ENCODE measurements around the gene KLHL2.
"Not testable (repeated sequence)": the region's sequence is repeated elsewhere in the genome, so short reads cannot be mapped to it uniquely, and the experiment has no call there.

KLHL2 gene

GRCh38 chr4:165236852-165237251, 29.5 kb downstream of the KLHL2 start:
- not testable (repeated sequence) for FAIRE-seq

GRCh38 chr4:165238041-165238640, 30.8 kb downstream of the KLHL2 start:
- not testable (repeated sequence) for FAIRE-seq

- FAIRE-seq = not testable (repeated sequence)
These were observed 33.4 kb downstream of the KLHL2 start for GRCh38 chr4:165240761-165241160.

- not testable (repeated sequence) for FAIRE-seq
These were observed 36.8 kb downstream of the KLHL2 start for GRCh38 chr4:165244148-165244547.

- FAIRE-seq = not testable (repeated sequence)
These were observed 37.3 kb downstream of the KLHL2 start for GRCh38 chr4:165244587-165245186.

GRCh38 chr4:165248102-165248501, 40.7 kb downstream of the KLHL2 start:
- FAIRE-seq = no peak

GRCh38 chr4:165248904-165249303, 41.5 kb downstream of the KLHL2 start:
- FAIRE-seq = not testable (repeated sequence)

- FAIRE-seq = not testable (repeated sequence)
These were observed 47.4 kb downstream of the KLHL2 start for GRCh38 chr4:165254771-165255170.

- FAIRE-seq = not testable (repeated sequence)
These were observed 48.1 kb downstream of the KLHL2 start for GRCh38 chr4:165255439-165255838.

- FAIRE-seq = not testable (repeated sequence)
These were observed 48.8 kb downstream of the KLHL2 start for GRCh38 chr4:165256074-165256659.

GRCh38 chr4:165259776-165260175, 52.4 kb downstream of the KLHL2 start:
- FAIRE-seq = not testable (repeated sequence)

GRCh38 chr4:165262306-165262705, 54.9 kb downstream of the KLHL2 start:
- FAIRE-seq = not testable (repeated sequence)

- FAIRE-seq = not testable (repeated sequence)
These were observed 56.1 kb downstream of the KLHL2 start for GRCh38 chr4:165263466-165263865.

- FAIRE-seq = not testable (repeated sequence)
These were observed 62.6 kb downstream of the KLHL2 start for GRCh38 chr4:165269931-165270330.

GRCh38 chr4:165273443-165273842, 66.1 kb downstream of the KLHL2 start:
- not testable (repeated sequence) for FAIRE-seq

GRCh38 chr4:165275357-165275756, 68.0 kb downstream of the KLHL2 start:
- FAIRE-seq = not testable (repeated sequence)

- not testable (repeated sequence) for FAIRE-seq
These were observed 72.2 kb downstream of the KLHL2 start for GRCh38 chr4:165279531-165279930.

- FAIRE-seq = not testable (repeated sequence)
These were observed 77.3 kb downstream of the KLHL2 start for GRCh38 chr4:165284697-165285096.

- not testable (repeated sequence) for FAIRE-seq
These were observed 79.4 kb downstream of the KLHL2 start for GRCh38 chr4:165286619-165287340.

GRCh38 chr4:165288226-165288625, 80.9 kb downstream of the KLHL2 start:
- FAIRE-seq = no peak

- no peak for FAIRE-seq
These were observed 81.5 kb downstream of the KLHL2 start for GRCh38 chr4:165288639-165289422.

GRCh38 chr4:165289423-165289785, 82.0 kb downstream of the KLHL2 start:
- no peak for FAIRE-seq

- no peak for FAIRE-seq
These were observed 85.7 kb downstream of the KLHL2 start for GRCh38 chr4:165293061-165293460.
